ENCODE measurements around the gene SORCS3.

SORCS3 gene

GRCh38 chr10:104892879-104893617 is 252.0 kb downstream of the SORCS3 start:
- DNase-seq (ENCODE audit: insufficient read length, low spot score) (no peak), FAIRE-seq (no peak)
- TF ChIP-seq CTCF (IDR thresholded peaks at IDR 0.05; ENCODE audit: insufficient read depth, missing control alignments) = no peak

GRCh38 chr10:104893701-104894100 is 252.6 kb downstream of the SORCS3 start:
- no peak for DNase-seq (ENCODE audit: insufficient read length, low spot score)
- no peak for FAIRE-seq
- TF ChIP-seq CTCF (IDR thresholded peaks at IDR 0.05; ENCODE audit: insufficient read depth, missing control alignments) = no peak

GRCh38 chr10:104894681-104895080 is 253.6 kb downstream of the SORCS3 start:
- no peak for DNase-seq (ENCODE audit: insufficient read length, low spot score)
- FAIRE-seq = no peak
- TF ChIP-seq CTCF (IDR thresholded peaks at IDR 0.05; ENCODE audit: insufficient read depth, missing control alignments) = no peak

- DNase-seq (ENCODE audit: insufficient read length, low spot score) (no peak), FAIRE-seq (no peak)
- TF ChIP-seq CTCF (IDR thresholded peaks at IDR 0.05; ENCODE audit: insufficient read depth, missing control alignments) = no peak
Observed at GRCh38 chr10:104895541-104895940, 254.5 kb downstream of the SORCS3 start.

GRCh38 chr10:104895981-104896380 is 254.9 kb downstream of the SORCS3 start:
- no peak for TF ChIP-seq CTCF (IDR thresholded peaks at IDR 0.05; ENCODE audit: insufficient read depth, missing control alignments)
- DNase-seq (ENCODE audit: insufficient read length, low spot score) = no peak
- no peak for FAIRE-seq

- TF ChIP-seq CTCF (IDR thresholded peaks at IDR 0.05; ENCODE audit: insufficient read depth, missing control alignments) = no peak
- DNase-seq (ENCODE audit: insufficient read length, low spot score) = no peak
- no peak for FAIRE-seq
Observed at GRCh38 chr10:104897696-104898095, 256.6 kb downstream of the SORCS3 start.

GRCh38 chr10:104899779-104900178 is 258.7 kb downstream of the SORCS3 start:
- no peak for TF ChIP-seq CTCF (IDR thresholded peaks at IDR 0.05; ENCODE audit: insufficient read depth, missing control alignments)
- DNase-seq (ENCODE audit: insufficient read length, low spot score) (no peak), FAIRE-seq (no peak)

All from D721Med (cell line).